ENCODE measurements around the gene TRPT1. TPM values are rescaled to one million over a fixed set of nuclear protein-coding genes. Genes with fewer than 3 reads are reported as not detected.
"Not testable (repeated sequence)": the region's sequence is repeated elsewhere in the genome, so short reads cannot be mapped to it uniquely, and the experiment has no call there.

The TRPT1 gene
- total RNA-seq, 2 experiments from 2014 or later = 33.4 to 37.1 TPM

GRCh38 chr11:64246621-64246870 is 20.6 kb upstream of the TRPT1 start:
- peak; percentile 28 for ATAC-seq
- CTCF ChIA-PET = interaction anchor here (1.6 to 12.3 kb wide), 10 partner anchors 15 to 85 kb away, joined by 3 to 146 read pairs (median 12); partner anchors contain the start of genes BAD, CATSPERZ, DNAJC4 and ESRRA
- peaks cover 36% of the 10 kb centered on the region for H3K4me1 Mint-ChIP-seq
- H3K27me3 Mint-ChIP-seq; DNase-seq; H3K9me3 Mint-ChIP-seq (ENCODE audit: low read depth); H3K36me3 Mint-ChIP-seq: not testable (repeated sequence)
- peak overlapping the region; percentile 64 for H3K27ac Mint-ChIP-seq
- peak overlapping the region; percentile 79 for H3K4me3 Mint-ChIP-seq

- H3K4me3 Mint-ChIP-seq = peak overlapping the region; percentile 83
- H3K27ac Mint-ChIP-seq = peak overlapping the region; percentile 90
- DNase-seq (peak; percentile 87), ATAC-seq (no peak)
- CTCF ChIA-PET = interaction anchor here (0.9 to 12.3 kb wide), 13 partner anchors 15 to 246 kb away, joined by 3 to 146 read pairs (median 8); partner anchors contain the start of genes BAD, CATSPERZ, DNAJC4 and ESRRA
- no peaks in the 10 kb centered on the region for H3K36me3 Mint-ChIP-seq
- peaks cover 36% of the 10 kb centered on the region for H3K4me1 Mint-ChIP-seq
- no peaks in the 10 kb centered on the region for H3K27me3 Mint-ChIP-seq
- no peaks in the 10 kb centered on the region for H3K9me3 Mint-ChIP-seq (ENCODE audit: low read depth)
Observed at GRCh38 chr11:64245797-64246620, 20.0 kb upstream of the TRPT1 start.

GRCh38 chr11:64245401-64245796 is 19.4 kb upstream of the TRPT1 start:
- no peak for ATAC-seq
- CTCF ChIA-PET = interaction anchor here (0.9 to 12.3 kb wide), 14 partner anchors 14 to 246 kb away, joined by 3 to 146 read pairs (median 7); partner anchors contain the start of genes BAD, CATSPERZ, DNAJC4 and ESRRA
- H3K27me3 Mint-ChIP-seq = no peaks in the 10 kb centered on the region
- H3K4me1 Mint-ChIP-seq = peaks cover 36% of the 10 kb centered on the region
- H3K27ac Mint-ChIP-seq = peak overlapping the region; percentile 90
- no peaks in the 10 kb centered on the region for H3K36me3 Mint-ChIP-seq
- no peaks in the 10 kb centered on the region for H3K9me3 Mint-ChIP-seq (ENCODE audit: low read depth)
- peak; percentile 66 for DNase-seq
- H3K4me3 Mint-ChIP-seq = peak overlapping the region; percentile 83

- Mint-ChIP-seq H3K9me3 (ENCODE audit: low read depth) (no peaks in the 10 kb centered on the region), H3K4me1 (peaks cover 39% of the 10 kb centered on the region), H3K36me3 (no peaks in the 10 kb centered on the region), H3K27me3 (no peaks in the 10 kb centered on the region), H3K27ac (peak overlapping the region; percentile 90), H3K4me3 (peak overlapping the region; percentile 83)
- no peak for ATAC-seq
- CTCF ChIA-PET = interaction anchor here (1.3 to 12.3 kb wide), 13 partner anchors 14 to 245 kb away, joined by 3 to 146 read pairs (median 8); partner anchors contain the start of genes BAD, CATSPERZ, DNAJC4 and ESRRA
- no peak for DNase-seq
Observed at GRCh38 chr11:64244966-64245365, 19.0 kb upstream of the TRPT1 start.

- Mint-ChIP-seq H3K4me1 (peaks cover 42% of the 10 kb centered on the region), H3K36me3 (no peaks in the 10 kb centered on the region), H3K4me3 (no peak overlapping the region), H3K9me3 (ENCODE audit: low read depth) (no peaks in the 10 kb centered on the region), H3K27ac (no peak overlapping the region), H3K27me3 (no peaks in the 10 kb centered on the region)
- DNase-seq (no peak), ATAC-seq (no peak)
- CTCF ChIA-PET = interaction anchor here (0.7 to 12.3 kb wide), 10 partner anchors 12 to 74 kb away, joined by 3 to 146 read pairs (median 5); partner anchors contain the start of genes BAD, CATSPERZ, ESRRA and FERMT3
Observed at GRCh38 chr11:64244107-64244506, 18.1 kb upstream of the TRPT1 start.

- peak overlapping the region; percentile 64 for H3K27ac Mint-ChIP-seq
- H3K9me3 Mint-ChIP-seq (ENCODE audit: low read depth) = no peaks in the 10 kb centered on the region
- no peaks in the 10 kb centered on the region for H3K36me3 Mint-ChIP-seq
- H3K27me3 Mint-ChIP-seq = no peaks in the 10 kb centered on the region
- H3K4me1 Mint-ChIP-seq = peaks cover 45% of the 10 kb centered on the region
- ATAC-seq = no peak
- H3K4me3 Mint-ChIP-seq = peak overlapping the region; percentile 30
- DNase-seq = no peak
- CTCF ChIA-PET = interaction anchor here (0.9 to 12.3 kb wide), 8 partner anchors 7 to 60 kb away, joined by 3 to 146 read pairs (median 7); partner anchors contain the start of genes CATSPERZ, ESRRA, FERMT3 and NUDT22
Observed at GRCh38 chr11:64243236-64243854, 17.4 kb upstream of the TRPT1 start.

- H3K4me1 Mint-ChIP-seq = peaks cover 45% of the 10 kb centered on the region
- H3K27ac Mint-ChIP-seq = peak overlapping the region; percentile 95
- CTCF ChIA-PET = interaction anchor here (0.6 to 12.3 kb wide), 17 partner anchors 9 to 1614 kb away, joined by 3 to 146 read pairs (median 6); partner anchors contain the start of genes CATSPERZ, ESRRA, FERMT3 and NUDT22
- DNase-seq (peak; percentile 100), ATAC-seq (peak; percentile 7)
- H3K9me3 Mint-ChIP-seq (ENCODE audit: low read depth) = no peaks in the 10 kb centered on the region
- H3K27me3 Mint-ChIP-seq = no peaks in the 10 kb centered on the region
- peaks cover 3% of the 10 kb centered on the region for H3K36me3 Mint-ChIP-seq
- peak overlapping the region; percentile 83 for H3K4me3 Mint-ChIP-seq
Observed at GRCh38 chr11:64241491-64242374, 15.7 kb upstream of the TRPT1 start.

- Mint-ChIP-seq H3K36me3 (peaks cover 3% of the 10 kb centered on the region), H3K27me3 (no peaks in the 10 kb centered on the region), H3K4me1 (peaks cover 45% of the 10 kb centered on the region), H3K27ac (peak overlapping the region; percentile 95), H3K4me3 (peak overlapping the region; percentile 83), H3K9me3 (ENCODE audit: low read depth) (no peaks in the 10 kb centered on the region)
- CTCF ChIA-PET = interaction anchor here (0.6 to 12.3 kb wide), 14 partner anchors 9 to 1613 kb away, joined by 3 to 146 read pairs (median 6); partner anchors contain the start of genes CATSPERZ, ESRRA, FERMT3 and NUDT22
- no peak for DNase-seq
- ATAC-seq = peak; percentile 85
Observed at GRCh38 chr11:64241241-64241490, 15.2 kb upstream of the TRPT1 start.

GRCh38 chr11:64240435-64241240 is 14.7 kb upstream of the TRPT1 start, which contains the start of gene FKBP2:
Gene FKBP2 (plus strand): TSS chr11:64241095. CDS start chr11:64242388, 1,293 bp downstream.
- no peaks in the 10 kb centered on the region for H3K27me3 Mint-ChIP-seq
- DNase-seq = peak; percentile 98
- H3K4me1 Mint-ChIP-seq = peaks cover 47% of the 10 kb centered on the region
- peaks cover 3% of the 10 kb centered on the region for H3K36me3 Mint-ChIP-seq
- ATAC-seq = peak; percentile 75
- H3K4me3 Mint-ChIP-seq = peak within 1 kb of the TSS; percentile 83
- no peaks in the 10 kb centered on the region for H3K9me3 Mint-ChIP-seq (ENCODE audit: low read depth)
- CTCF ChIA-PET = interaction anchor here (0.6 to 12.3 kb wide), 16 partner anchors 9 to 1613 kb away, joined by 3 to 146 read pairs (median 6); partner anchors contain the start of genes CATSPERZ, ESRRA, FERMT3 and NUDT22
- peak within 1 kb of the TSS; percentile 95 for H3K27ac Mint-ChIP-seq

GRCh38 chr11:64239662-64240434 is 13.9 kb upstream of the TRPT1 start:
- H3K4me1 Mint-ChIP-seq = peaks cover 50% of the 10 kb centered on the region
- peaks cover 3% of the 10 kb centered on the region for H3K36me3 Mint-ChIP-seq
- peak overlapping the region; percentile 95 for H3K27ac Mint-ChIP-seq
- peak overlapping the region; percentile 83 for H3K4me3 Mint-ChIP-seq
- no peaks in the 10 kb centered on the region for H3K9me3 Mint-ChIP-seq (ENCODE audit: low read depth)
- H3K27me3 Mint-ChIP-seq = no peaks in the 10 kb centered on the region
- ATAC-seq (no peak), DNase-seq (no peak)
- CTCF ChIA-PET = interaction anchor here (1.5 to 5.4 kb wide), 4 partner anchors 11 to 65 kb away, joined by 3 to 37 read pairs (median 12); partner anchors contain the start of genes ESRRA, FERMT3, NUDT22 and PLCB3

- H3K27me3 Mint-ChIP-seq = no peaks in the 10 kb centered on the region
- DNase-seq (no peak), ATAC-seq (no peak)
- H3K27ac Mint-ChIP-seq = peak overlapping the region; percentile 44
- no peak overlapping the region for H3K4me3 Mint-ChIP-seq
- CTCF ChIA-PET = interaction anchor here (1.5 to 5.4 kb wide), 4 partner anchors 12 to 66 kb away, joined by 3 to 37 read pairs (median 12); partner anchors contain the start of genes ESRRA, FERMT3, NUDT22 and PLCB3
- H3K36me3 Mint-ChIP-seq = peaks cover 3% of the 10 kb centered on the region
- peaks cover 46% of the 10 kb centered on the region for H3K4me1 Mint-ChIP-seq
- H3K9me3 Mint-ChIP-seq (ENCODE audit: low read depth) = no peaks in the 10 kb centered on the region
Observed at GRCh38 chr11:64238999-64239398, 13.0 kb upstream of the TRPT1 start.
